Tibial artery (tissue), 4 donors: ENCODE data around the gene LGALSL.

Experiments used
- DNase-seq, 2 donors: peaks; one replicate each; pipeline ENCODE4 v3.0.0-alpha.2; 2019
- H3K27ac ChIP-seq, 2 donors: fragments of 200-600 bp; sonication (generic) in 1 of 2; 1 replicate in 1 of 2; 2 replicates in 1 of 2; pipeline ENCODE4 v1.5.1; 2018 to 2019; ENCODE audit warnings: mild to moderate bottlenecking in 1 of 2
- H3K27me3 ChIP-seq, 2 donors: fragments of 200-600 bp; sonication (generic) in 1 of 2; one replicate each; pipeline versions ENCODE4 v1.5.1 to v1.6.0; 2016 to 2019
- H3K36me3 ChIP-seq, 3 donors: fragments of 200-600 bp; sonication (generic) in 2 of 3; one replicate each; pipeline ENCODE4 v1.5.1; 2016 to 2019; ENCODE audit warnings: mild to moderate bottlenecking in 2 of 3
- H3K4me1 ChIP-seq, 4 donors: fragments of 200-600 bp; sonication (generic) in 2 of 4; 1 replicate in 3 of 4; 2 replicates in 1 of 4; pipeline ENCODE4 v1.5.1; 2016 to 2019
- H3K4me3 ChIP-seq, 2 donors: fragments of 200-600 bp; sonication (generic) in 1 of 2; 1 replicate in 1 of 2; 2 replicates in 1 of 2; pipeline ENCODE4 v1.5.1; 2018 to 2019; ENCODE audit warnings: mild to moderate bottlenecking in 2 of 2
- H3K9me3 ChIP-seq, 3 donors: fragments of 200-600 bp; sonication (generic) in 1 of 3; one replicate each; pipeline ENCODE4 v1.5.1; 2016 to 2019
- CTCF ChIP-seq, 2 experiments: fragments of 200-600 bp in 1 of 2; fragments of 450-650 bp in 1 of 2; IDR thresholded peaks; one replicate each; pipeline ENCODE4 v1.5.1; 2017 to 2019; ENCODE audit warnings: antibody characterized with exemption in 2 of 2, mild to moderate bottlenecking in 1 of 2, moderate library complexity in 1 of 2
- intact Hi-C: fragments of 100-400 bp; cut with DNase I; formaldehyde crosslinking; loops from one replicate; pipeline ENCODE4 v1.15.0; 2023; ENCODE audit warnings: low total_unique reads

The LGALSL gene

DNA sequence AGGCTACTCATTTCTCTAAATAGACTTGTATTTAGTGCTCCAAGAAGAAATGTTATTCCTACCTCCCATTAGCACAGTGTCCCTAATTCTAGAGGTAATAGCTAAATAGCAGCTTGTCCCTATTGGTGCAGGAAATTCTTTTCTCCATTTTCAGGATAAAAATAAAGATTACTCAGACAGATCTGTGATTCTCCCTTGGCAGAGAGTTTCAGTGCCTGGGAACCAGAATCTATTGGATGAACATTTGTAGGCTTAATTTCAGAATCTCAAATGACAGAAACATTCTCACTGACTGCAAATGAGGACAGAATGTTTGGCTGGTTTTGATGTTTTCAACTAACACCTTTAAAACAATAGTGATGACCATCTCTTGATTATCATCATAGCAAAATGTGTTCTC is 33.3 kb upstream of the LGALSL start:
- peak overlapping the region; percentile 9 to 34 for H3K27ac ChIP-seq
- no peak overlapping the region for H3K4me3 ChIP-seq
- H3K9me3 ChIP-seq: no peaks in the 10 kb centered on the region
- TF ChIP-seq CTCF (IDR thresholded peaks at IDR 0.05): no peak
- peaks cover 0 to 10% (median 0%) of the 10 kb centered on the region in 4 donors for H3K4me1 ChIP-seq
- no peaks in the 10 kb centered on the region for H3K36me3 ChIP-seq
- no peaks in the 10 kb centered on the region for H3K27me3 ChIP-seq
- intact Hi-C loops: no loop called here
- no peak for DNase-seq

DNA sequence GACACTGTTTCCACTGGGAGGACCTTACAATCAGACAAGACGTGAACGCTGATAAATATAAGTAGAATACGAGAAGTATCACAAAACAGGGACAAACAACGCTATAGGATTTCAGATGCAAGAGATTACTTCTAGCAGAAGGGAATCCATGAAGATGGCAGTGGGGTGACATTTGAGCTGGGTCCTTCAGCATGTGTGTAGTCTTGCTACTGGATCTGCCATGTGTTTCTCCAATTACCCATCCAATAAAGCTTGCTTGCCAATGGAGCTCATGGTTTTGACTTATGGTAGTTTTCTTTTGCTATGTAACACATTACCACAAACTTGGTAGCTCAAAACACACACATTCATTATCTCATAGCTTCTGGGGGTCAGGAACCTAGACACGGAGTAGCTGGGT is 32.8 kb upstream of the LGALSL start:
- Histone ChIP-seq H3K9me3 (no peaks in the 10 kb centered on the region), H3K36me3 (no peaks in the 10 kb centered on the region), H3K4me3 (no peak overlapping the region), H3K27ac (no peak overlapping the region), H3K4me1 (peaks cover 0 to 10% (median 0%) of the 10 kb centered on the region in 4 donors), H3K27me3 (no peaks in the 10 kb centered on the region)
- no peak for TF ChIP-seq CTCF (IDR thresholded peaks at IDR 0.05)
- no peak for DNase-seq
- intact Hi-C loops: no loop called here

- intact Hi-C loops: no loop called here
- Histone ChIP-seq H3K4me1 (peaks cover 0 to 10% (median 0%) of the 10 kb centered on the region in 4 donors), H3K36me3 (no peaks in the 10 kb centered on the region), H3K27ac (no peak overlapping the region), H3K4me3 (no peak overlapping the region), H3K27me3 (no peaks in the 10 kb centered on the region), H3K9me3 (no peaks in the 10 kb centered on the region)
- no peak for TF ChIP-seq CTCF (IDR thresholded peaks at IDR 0.05)
- DNase-seq: no peak
These were observed 31.5 kb upstream of the LGALSL start for GRCh38 chr2:64422466-64422865.

- Histone ChIP-seq H3K36me3 (no peaks in the 10 kb centered on the region), H3K4me3 (no peak overlapping the region), H3K9me3 (no peaks in the 10 kb centered on the region), H3K27ac (no peak overlapping the region), H3K27me3 (no peaks in the 10 kb centered on the region), H3K4me1 (peaks cover 0 to 10% (median 0%) of the 10 kb centered on the region in 4 donors)
- intact Hi-C loops: no loop called here
- no peak for DNase-seq
- no peak for TF ChIP-seq CTCF (IDR thresholded peaks at IDR 0.05)
These were observed 30.7 kb upstream of the LGALSL start for GRCh38 chr2:64423303-64423702.

DNA sequence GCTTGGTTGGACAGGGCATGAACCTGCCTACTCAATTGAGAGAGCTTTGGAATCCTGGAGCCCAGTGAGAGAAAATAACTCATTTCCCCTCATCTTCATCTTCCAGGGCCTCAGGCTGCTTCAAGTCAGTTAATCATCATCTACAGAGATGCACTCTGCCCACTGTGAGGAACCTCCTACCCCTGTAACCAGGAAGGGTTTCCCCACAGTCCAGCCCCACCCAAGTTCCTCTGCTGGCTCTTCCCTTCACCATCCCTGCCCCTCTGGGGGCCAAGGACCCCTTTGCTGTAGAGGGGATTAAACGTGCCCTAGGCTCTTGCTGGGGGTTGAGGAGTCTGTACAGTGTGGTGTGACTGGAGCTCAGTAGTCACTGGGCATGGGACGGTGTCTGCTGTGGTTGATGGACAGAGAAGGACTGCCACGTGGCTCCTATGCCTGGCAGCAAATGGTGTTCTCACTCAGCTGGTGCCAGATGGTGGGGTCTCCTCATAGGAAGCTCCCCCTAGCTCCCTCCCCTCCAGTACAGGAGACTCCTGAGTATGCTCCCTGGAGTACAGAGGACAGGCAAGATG is 29.5 kb upstream of the LGALSL start:
- Histone ChIP-seq H3K4me1 (peaks cover 0 to 10% (median 0%) of the 10 kb centered on the region in 4 donors), H3K36me3 (no peaks in the 10 kb centered on the region), H3K27ac (no peak overlapping the region), H3K4me3 (no peak overlapping the region), H3K27me3 (no peaks in the 10 kb centered on the region), H3K9me3 (no peaks in the 10 kb centered on the region)
- intact Hi-C loops: no loop called here
- TF ChIP-seq CTCF (IDR thresholded peaks at IDR 0.05): no peak
- no peak for DNase-seq
